C4-2B (cell line): ENCODE measurements around the gene DLG2.
A peak's percentile ranks its signal among the peaks of the same experiment; 100 is the strongest.

Experiments used
- H3K27ac ChIP-seq: fragments of 450-650 bp; 2 replicates; pipeline ENCODE4 v1.5.1; 2017
- ZFX ChIP-seq: fragments of 450-650 bp; IDR thresholded peaks from 2 replicates; pipeline ENCODE4 v1.6.1; 2017
- TF ChIP-seq, protein P1 (sequence below): fragments of 450-650 bp; conservative IDR thresholded peaks from 2 replicates; pipeline ENCODE4 v1.5.1; 2017; ENCODE audit warnings: mild to moderate bottlenecking

The DLG2 gene

DNA sequence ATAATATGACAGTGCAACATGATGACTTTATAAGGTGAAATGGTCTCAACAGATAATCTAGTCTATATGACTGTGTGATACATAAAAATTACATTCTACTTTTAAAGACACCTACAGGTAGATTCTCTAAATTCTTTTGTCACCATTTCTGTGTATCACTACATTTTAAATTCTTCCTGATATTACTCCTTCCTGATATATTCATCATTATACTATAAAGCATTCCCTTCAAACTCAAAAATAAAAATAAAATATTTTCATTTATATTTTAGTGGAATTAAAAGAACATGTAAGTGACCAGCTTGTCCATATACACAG lies 1062.3 kb downstream of the DLG2 start:
- TF ChIP-seq, protein P1, sequence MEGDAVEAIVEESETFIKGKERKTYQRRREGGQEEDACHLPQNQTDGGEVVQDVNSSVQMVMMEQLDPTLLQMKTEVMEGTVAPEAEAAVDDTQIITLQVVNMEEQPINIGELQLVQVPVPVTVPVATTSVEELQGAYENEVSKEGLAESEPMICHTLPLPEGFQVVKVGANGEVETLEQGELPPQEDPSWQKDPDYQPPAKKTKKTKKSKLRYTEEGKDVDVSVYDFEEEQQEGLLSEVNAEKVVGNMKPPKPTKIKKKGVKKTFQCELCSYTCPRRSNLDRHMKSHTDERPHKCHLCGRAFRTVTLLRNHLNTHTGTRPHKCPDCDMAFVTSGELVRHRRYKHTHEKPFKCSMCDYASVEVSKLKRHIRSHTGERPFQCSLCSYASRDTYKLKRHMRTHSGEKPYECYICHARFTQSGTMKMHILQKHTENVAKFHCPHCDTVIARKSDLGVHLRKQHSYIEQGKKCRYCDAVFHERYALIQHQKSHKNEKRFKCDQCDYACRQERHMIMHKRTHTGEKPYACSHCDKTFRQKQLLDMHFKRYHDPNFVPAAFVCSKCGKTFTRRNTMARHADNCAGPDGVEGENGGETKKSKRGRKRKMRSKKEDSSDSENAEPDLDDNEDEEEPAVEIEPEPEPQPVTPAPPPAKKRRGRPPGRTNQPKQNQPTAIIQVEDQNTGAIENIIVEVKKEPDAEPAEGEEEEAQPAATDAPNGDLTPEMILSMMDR, result peak; percentile 76
- no peak for TF ChIP-seq ZFX

DNA sequence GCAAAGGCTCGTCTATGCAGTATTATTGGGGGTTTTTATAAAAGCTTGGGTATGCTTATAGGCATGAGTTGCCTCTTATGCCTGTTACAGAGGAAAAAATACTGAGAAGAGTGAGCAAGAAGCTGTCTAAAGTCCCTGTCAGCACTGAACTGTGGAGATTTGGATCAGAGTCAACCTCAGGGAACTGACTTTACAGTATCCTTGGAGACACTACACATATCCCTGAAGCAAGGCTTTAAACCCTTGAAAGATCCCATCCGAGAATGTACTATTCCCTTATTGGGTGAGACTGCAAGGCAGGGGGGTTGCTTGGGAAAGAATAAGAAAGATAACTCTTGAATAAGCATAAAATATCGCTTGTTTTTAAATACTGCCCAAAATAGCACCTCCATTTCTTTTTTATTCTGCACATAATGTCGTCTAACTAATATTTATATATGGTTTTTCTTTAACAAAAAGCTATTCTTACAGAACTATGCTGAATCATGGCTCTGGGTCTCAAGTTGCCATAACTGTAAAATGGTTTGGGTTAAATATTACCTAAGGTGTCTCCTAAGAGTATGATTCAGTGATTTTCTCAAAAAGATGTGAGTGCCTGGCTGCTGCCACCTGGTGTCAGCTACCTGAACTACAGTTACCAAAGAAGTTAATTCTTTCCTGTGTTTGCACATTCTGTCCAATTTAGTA lies 1062.8 kb downstream of the DLG2 start:
- TF ChIP-seq, protein P1, result peak; percentile 92
- TF ChIP-seq ZFX, result no peak
- no peak overlapping the region for H3K27ac ChIP-seq

More for the DNA sequence above, 1062.3 kb downstream of the DLG2 start:
- no peak overlapping the region for H3K27ac ChIP-seq

DNA sequence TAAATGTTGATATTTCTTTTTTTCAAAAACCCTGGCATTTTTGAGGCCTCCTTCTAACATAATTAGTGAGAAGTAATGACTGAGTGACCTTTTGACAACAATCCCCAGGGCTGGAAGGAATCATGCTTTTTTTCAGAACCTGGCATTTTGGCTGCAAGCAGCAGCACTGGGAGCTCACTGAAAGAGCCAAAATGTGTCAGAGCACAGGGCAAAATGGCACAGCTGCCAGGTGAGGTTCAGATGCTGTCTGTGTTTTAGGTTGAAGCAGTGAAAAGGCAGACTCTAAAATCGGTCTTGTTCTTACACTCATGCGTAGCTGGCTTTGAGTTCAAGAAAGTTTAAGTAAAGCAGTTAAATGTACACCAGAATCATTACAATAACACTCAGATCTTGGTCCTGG lies 1063.8 kb downstream of the DLG2 start:
- TF ChIP-seq, protein P1, result no peak
- TF ChIP-seq ZFX, result no peak
- no peak overlapping the region for H3K27ac ChIP-seq

DNA sequence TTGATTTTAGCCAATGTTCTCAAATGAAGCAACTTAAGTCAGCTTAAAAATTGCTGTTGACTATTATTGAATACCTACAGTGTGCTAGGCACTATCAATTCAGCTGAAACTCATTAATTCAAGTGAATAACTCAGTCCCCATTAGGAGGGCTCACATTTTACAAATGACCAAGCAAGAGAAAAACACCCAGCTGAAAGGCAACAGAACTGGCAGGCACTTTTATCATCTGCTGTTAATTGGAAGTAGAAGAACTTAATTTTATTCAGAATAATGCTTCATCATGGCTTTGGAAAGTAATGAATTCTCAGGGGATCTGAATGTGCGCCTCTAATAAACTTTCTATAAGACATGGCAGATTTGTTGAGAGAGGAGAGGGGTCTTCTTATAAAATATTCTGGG lies 1066.9 kb downstream of the DLG2 start:
- TF ChIP-seq, protein P1, result no peak
- no peak for TF ChIP-seq ZFX
- H3K27ac ChIP-seq, result no peak overlapping the region

DNA sequence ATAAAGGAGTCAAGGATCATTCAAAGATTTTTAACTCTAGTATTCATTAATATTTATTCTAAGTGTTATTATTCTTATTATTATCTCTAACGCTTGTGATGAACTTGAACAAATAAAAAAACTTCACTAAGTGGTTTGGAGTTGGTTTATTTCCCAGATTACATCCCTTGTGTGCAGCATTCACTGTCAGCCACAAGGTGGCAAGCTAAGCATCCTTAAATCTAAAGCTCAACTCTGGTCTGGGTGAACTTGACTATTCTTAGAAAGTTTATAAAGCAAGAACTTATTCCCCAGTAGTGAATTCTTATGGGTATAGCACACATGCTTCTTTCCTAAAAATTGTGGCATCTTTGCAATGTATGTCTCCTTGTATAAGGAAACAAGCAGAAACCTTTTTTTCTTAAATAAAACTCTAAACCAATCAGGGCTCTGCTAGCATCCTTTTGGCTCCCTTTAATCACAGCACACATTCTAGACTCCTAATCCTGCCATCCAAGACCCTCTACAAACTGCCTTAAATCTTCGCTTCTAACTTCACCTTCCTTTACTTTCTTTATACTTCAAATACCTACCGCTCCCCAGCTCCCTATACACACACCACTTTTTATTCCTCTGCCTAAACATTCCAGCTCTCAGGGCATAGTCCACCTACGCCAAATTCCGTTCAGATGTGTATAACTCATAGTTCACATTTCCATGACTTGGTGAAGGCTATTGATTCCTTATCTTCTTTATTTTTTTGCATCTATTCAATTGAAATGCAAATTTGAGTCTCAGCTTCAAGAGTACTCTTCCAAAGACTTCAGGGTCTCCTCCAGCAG lies 1068.8 kb downstream of the DLG2 start:
- no peak overlapping the region for H3K27ac ChIP-seq
- TF ChIP-seq, protein P1, result peak; percentile 88
- no peak for TF ChIP-seq ZFX

DNA sequence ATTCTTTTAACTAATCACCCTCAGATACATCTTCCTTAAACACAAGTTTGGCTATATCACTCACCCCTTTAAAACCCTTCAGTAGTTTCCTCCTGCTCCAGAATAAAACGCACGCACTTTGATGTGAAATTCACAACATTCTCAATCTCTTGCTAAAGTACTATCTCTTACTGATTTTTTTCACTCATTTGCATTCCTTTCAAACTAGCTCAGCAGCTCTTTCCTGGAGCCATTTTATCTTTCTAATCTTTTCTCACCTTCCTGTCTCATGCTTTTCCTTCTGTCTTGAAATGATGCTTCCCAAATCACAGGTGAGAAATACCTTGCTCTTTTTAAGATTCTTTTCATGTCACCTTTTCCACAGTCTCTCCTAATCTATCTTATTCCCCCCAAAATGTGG lies 1074.4 kb downstream of the DLG2 start:
- H3K27ac ChIP-seq, result no peak overlapping the region
- TF ChIP-seq, protein P1, result no peak
- no peak for TF ChIP-seq ZFX

DNA sequence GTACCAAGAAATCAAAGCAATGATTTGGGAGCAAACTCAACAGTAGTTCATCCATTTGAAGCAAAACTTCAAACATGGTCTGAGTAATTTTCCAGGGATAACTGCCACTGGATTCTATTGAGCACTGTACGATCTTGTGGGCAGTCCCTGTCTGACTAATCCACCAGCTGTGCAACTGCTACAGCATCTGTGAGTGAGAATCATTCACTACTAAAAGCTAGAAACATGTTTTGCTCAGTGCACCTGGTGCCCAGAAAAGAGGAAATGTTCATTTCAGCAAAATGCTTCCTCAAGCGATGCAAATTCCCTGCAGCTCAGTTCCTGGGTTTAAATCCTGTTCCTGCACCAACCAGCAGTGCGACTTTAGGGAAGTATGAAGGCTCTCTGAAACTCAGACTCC lies 1077.9 kb downstream of the DLG2 start:
- TF ChIP-seq, protein P1, result no peak
- TF ChIP-seq ZFX, result no peak

More for the DNA sequence above, 1077.9 kb downstream of the DLG2 start:
- H3K27ac ChIP-seq, result no peak overlapping the region
